Measurements from ENCODE around the gene AQP10. TPM values are rescaled to one million over a fixed set of nuclear protein-coding genes. Genes with fewer than 3 reads are reported as not detected.

Gene AQP10
- polyA plus RNA-seq, 1 of the 3 experiments (the other 2 are of a cell fraction): 0.02 TPM

DNA sequence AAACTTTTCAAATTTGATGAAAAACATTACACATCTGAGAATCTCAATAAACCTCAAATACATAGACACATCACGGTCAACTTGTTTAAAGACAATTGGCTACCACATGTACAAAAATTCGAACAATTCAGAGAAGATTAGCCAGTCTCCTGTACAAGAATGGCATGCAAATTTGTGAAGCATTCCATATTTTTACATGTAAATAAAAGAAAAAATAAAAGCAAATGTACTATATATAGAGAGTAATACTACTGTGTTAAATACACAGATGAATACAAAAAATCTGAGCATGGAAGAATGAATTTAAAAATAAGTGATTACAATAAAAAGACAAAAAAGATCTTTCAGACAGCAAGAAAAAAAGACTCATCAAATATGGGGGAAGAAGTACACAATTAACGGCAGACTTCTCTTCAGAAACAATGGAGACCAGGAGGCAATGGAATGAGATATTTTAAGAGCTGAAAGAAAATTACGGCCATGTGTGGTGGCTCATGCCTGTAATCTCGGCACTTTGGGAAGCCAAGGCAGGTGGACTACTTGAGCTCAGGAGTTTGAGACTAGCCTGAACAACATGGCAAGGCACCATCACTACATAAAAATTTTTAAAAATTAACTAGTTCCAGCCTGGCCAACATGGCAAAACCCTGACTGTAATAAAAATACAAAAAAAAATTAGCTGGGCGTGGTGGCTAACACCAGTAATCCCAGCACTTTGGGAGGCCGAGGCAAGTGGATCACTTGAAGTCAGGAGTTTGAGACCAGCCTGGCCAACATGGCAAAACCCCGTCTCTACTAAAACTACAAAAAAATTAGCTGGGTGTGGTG lies 25.3 kb upstream of the AQP10 start:
- H3K79me2 ChIP-seq (ENCODE audit: insufficient read depth): no peaks in the 10 kb centered on the region
- POLR2A ChIA-PET: no interaction called here
- CTCF ChIA-PET: interaction anchor here (1.3 kb wide), 1 partner anchor 40 kb away, joined by 3 read pairs; no protein-coding TSS in a partner anchor

More for the DNA sequence above, 25.3 kb upstream of the AQP10 start:
- H3K9me3 ChIP-seq: no peaks in the 10 kb centered on the region
- no peak overlapping the region for H3K4me3 ChIP-seq (ENCODE audit: low read depth in 2 of 2, low read length in 1 of 2)
- no peak overlapping the region for H3K27ac ChIP-seq (ENCODE audit: low read depth in 2 of 2, low read length in 1 of 2)
- 27% methylated on average over 8 of the region's 8 CpGs for WGBS (ENCODE audit: low lambda C conversion rate)
- H3K27me3 ChIP-seq (ENCODE audit: insufficient read depth): no peaks in the 10 kb centered on the region; the same call in 1 of the 2 replicates
- H3K9me2 ChIP-seq: no peaks in the 10 kb centered on the region
- H3K9ac ChIP-seq: no peak overlapping the region
- TF ChIP-seq GABPA (IDR thresholded peaks at IDR 0.05; ENCODE audit: low read depth) (no peak), POLR2AphosphoS5 (IDR thresholded peaks at IDR 0.05; ENCODE audit: low read depth, low read length) (no peak), FOXM1 (IDR thresholded peaks at IDR 0.05; ENCODE audit: low read depth) (no peak), GATA2 (CRISPR knock-in tag; IDR thresholded peaks at IDR 0.05) (no peak), FOSL2 (IDR thresholded peaks at IDR 0.05; ENCODE audit: borderline replicate concordance, low read depth) (no peak), SIN3A (IDR thresholded peaks at IDR 0.05; ENCODE audit: borderline replicate concordance, low read depth, low read length) (no peak)
- TF ChIP-seq, protein P1, sequence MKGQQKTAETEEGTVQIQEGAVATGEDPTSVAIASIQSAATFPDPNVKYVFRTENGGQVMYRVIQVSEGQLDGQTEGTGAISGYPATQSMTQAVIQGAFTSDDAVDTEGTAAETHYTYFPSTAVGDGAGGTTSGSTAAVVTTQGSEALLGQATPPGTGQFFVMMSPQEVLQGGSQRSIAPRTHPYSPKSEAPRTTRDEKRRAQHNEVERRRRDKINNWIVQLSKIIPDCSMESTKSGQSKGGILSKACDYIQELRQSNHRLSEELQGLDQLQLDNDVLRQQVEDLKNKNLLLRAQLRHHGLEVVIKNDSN (IDR thresholded peaks at IDR 0.05; ENCODE audit: borderline replicate concordance, low read depth): no peak
- TF ChIP-seq, protein P2, sequence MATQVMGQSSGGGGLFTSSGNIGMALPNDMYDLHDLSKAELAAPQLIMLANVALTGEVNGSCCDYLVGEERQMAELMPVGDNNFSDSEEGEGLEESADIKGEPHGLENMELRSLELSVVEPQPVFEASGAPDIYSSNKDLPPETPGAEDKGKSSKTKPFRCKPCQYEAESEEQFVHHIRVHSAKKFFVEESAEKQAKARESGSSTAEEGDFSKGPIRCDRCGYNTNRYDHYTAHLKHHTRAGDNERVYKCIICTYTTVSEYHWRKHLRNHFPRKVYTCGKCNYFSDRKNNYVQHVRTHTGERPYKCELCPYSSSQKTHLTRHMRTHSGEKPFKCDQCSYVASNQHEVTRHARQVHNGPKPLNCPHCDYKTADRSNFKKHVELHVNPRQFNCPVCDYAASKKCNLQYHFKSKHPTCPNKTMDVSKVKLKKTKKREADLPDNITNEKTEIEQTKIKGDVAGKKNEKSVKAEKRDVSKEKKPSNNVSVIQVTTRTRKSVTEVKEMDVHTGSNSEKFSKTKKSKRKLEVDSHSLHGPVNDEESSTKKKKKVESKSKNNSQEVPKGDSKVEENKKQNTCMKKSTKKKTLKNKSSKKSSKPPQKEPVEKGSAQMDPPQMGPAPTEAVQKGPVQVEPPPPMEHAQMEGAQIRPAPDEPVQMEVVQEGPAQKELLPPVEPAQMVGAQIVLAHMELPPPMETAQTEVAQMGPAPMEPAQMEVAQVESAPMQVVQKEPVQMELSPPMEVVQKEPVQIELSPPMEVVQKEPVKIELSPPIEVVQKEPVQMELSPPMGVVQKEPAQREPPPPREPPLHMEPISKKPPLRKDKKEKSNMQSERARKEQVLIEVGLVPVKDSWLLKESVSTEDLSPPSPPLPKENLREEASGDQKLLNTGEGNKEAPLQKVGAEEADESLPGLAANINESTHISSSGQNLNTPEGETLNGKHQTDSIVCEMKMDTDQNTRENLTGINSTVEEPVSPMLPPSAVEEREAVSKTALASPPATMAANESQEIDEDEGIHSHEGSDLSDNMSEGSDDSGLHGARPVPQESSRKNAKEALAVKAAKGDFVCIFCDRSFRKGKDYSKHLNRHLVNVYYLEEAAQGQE (IDR thresholded peaks at IDR 0.05; ENCODE audit: low read depth, low read length): no peak
- TF ChIP-seq, protein P3, sequence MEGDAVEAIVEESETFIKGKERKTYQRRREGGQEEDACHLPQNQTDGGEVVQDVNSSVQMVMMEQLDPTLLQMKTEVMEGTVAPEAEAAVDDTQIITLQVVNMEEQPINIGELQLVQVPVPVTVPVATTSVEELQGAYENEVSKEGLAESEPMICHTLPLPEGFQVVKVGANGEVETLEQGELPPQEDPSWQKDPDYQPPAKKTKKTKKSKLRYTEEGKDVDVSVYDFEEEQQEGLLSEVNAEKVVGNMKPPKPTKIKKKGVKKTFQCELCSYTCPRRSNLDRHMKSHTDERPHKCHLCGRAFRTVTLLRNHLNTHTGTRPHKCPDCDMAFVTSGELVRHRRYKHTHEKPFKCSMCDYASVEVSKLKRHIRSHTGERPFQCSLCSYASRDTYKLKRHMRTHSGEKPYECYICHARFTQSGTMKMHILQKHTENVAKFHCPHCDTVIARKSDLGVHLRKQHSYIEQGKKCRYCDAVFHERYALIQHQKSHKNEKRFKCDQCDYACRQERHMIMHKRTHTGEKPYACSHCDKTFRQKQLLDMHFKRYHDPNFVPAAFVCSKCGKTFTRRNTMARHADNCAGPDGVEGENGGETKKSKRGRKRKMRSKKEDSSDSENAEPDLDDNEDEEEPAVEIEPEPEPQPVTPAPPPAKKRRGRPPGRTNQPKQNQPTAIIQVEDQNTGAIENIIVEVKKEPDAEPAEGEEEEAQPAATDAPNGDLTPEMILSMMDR (IDR thresholded peaks at IDR 0.05): no peak
- TF ChIP-seq, protein P4, sequence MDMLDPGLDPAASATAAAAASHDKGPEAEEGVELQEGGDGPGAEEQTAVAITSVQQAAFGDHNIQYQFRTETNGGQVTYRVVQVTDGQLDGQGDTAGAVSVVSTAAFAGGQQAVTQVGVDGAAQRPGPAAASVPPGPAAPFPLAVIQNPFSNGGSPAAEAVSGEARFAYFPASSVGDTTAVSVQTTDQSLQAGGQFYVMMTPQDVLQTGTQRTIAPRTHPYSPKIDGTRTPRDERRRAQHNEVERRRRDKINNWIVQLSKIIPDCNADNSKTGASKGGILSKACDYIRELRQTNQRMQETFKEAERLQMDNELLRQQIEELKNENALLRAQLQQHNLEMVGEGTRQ (IDR thresholded peaks at IDR 0.05; ENCODE audit: borderline replicate concordance, low read depth, low read length): no peak
- H3K36me3 ChIP-seq (replicated peaks in 1 of 2; ENCODE audit: control insufficient read depth in 1 of 2, insufficient read depth in 2 of 2, low read length in 1 of 2): no peaks in the 10 kb centered on the region
- H2AFZ ChIP-seq (ENCODE audit: low read depth): no peak overlapping the region
- H3K4me2 ChIP-seq: no peak overlapping the region
- H3F3A ChIP-seq (replicated peaks; ENCODE audit: insufficient read depth): no peaks in the 10 kb centered on the region
- DNase-seq: peak; percentile 34
- no peaks in the 10 kb centered on the region for H4K20me1 ChIP-seq (ENCODE audit: insufficient read depth)
- no peaks in the 10 kb centered on the region for H3K4me1 ChIP-seq (ENCODE audit: control insufficient read depth in 1 of 2, insufficient read depth in 2 of 2, low read depth in 1 of 2, low read length in 1 of 2)
